DMS153 (cell line): Measurements from ENCODE around the gene TSNAX.

ENCODE experiments used
- DNase-seq: peaks from one replicate; lab custom pipeline; 2025; lab: John Stamatoyannopoulos, UW

The TSNAX gene

DNA sequence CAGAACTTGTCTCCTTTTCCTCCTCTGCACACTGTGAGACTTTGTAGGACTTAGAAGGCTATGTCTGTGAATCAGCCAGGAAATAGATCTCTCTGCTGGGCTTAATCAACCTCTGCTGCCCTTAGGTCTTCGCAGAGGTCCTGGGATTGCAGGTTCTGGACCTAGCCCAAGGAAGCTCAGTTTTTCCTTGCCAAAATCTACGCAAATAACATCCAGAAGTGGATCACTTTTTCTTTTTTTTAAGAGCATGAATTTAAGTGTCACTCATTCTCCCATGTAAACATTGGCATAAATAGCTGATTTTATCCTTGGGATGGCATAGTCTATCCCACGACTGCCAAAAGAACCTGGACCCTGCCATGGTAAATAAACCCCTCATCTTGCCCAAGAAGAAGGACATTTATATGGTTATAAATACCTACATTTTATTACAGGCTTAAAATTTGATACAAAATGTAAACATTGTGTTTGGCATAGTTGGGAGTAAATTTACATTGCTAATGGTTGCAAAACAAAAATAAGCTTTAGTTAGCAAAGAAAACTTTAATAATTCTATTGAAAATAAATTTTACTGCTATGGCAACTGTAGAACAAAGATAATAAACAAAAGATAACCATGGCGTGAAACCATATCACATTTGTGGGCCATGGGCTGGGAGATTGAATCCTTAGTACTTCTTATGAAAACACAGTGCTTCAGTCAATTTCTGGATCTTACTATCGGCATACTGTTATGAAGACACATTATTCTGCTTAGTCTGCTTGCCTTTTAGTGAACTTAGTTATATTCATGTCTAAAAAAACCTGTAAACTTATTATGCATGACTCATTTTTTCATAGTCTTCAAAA, 73.6 kb downstream of the TSNAX start:
- no peak for DNase-seq

GRCh38 chr1:231602673-231602984, 74.2 kb downstream of the TSNAX start:
- DNase-seq = no peak

DNA sequence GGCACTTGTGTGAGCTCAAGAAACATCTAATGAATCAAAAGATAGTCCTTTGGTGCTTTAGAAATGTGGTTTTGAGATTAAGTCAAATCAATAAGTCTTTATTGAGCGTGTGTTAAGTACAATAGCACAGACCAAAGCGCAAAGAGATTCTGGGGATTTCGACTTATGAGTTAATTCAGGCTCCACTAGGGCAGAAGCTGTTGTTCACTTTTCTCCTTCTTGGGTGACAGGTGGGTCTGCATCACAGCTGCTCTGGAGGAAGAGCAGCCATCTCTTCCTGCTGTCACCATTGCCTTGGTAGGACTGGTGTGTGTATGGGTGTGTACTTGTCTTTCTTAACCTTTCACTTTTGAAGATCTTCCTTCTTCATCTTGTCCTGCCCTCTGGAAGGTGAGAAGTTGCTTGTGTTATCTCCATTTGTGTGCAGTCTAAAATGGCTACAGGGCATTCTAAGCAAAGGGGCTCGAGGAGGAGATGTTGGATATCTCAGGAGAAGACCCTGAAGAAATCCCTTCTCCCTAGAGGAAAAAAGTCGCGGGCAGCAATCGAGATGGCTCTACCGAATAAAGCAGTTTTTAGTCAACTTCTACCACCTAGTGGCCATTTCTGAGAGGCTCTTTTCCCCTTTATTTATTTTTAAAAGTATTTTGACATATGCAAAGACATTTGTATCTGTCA, 75.3 kb downstream of the TSNAX start:
- peak; percentile 50 for DNase-seq

DNA sequence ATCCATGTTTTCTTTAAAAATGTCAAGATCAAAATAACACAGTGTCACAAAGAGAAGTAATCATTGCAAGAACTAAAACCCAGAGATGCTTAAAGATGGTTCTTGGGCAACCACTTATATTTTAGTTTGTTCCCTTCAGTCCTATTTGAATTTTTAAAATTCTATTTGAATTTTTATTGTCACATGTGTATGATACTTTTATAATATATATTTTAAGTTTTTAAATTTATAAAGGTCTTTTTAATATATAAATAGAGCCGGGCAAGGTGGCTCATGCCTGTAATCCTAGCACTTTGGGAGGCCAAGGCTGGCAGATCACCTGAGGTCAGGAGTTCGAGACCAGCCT, 75.8 kb downstream of the TSNAX start:
- no peak for DNase-seq

GRCh38 chr1:231605149-231606100, 77.0 kb downstream of the TSNAX start:
- DNase-seq = no peak

DNA sequence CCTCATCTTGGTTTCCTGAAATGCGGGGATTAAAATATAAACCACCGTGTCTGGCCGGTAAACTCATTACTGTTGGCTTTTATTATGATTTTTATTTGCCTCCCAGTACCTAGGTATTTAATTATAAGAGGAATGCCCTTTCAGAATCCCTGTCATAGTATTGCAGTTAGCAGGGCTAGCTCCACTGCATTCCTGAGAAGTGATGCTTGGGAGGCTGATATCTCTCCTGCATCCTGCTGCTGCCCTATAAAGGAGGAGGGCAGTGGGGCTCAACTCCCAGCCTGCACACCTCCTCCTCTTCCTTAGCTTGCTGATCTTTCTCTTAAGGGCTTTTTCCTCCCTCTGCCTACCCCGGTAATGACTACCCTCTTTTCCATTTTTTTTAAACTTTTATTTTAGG, 78.2 kb downstream of the TSNAX start:
- DNase-seq = no peak

- no peak for DNase-seq
Observed at GRCh38 chr1:231610388-231610787, 81.9 kb downstream of the TSNAX start.

DNA sequence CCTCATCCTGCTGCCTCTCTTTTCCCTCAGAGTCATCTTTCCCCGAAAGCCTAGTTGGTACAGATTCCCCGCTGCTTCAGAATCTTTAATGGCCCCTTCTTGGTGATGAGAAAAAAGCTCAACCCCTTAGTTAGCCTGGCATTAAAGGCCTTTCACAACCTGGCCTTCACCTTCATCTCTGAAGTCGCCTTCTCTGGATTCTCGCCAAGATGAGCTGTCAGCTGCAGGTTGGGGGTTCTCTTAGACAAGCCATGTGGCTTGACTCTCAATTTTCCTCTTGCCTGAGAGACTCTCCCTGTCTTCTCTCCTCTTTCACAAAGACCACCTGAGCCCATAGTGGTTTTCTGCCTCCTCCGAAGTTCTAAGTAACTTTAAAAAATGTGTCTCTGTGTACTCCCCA, 82.6 kb downstream of the TSNAX start:
- no peak for DNase-seq

- no peak for DNase-seq
Observed at GRCh38 chr1:231611851-231612250, 83.4 kb downstream of the TSNAX start.

GRCh38 chr1:231612393-231613089, 84.1 kb downstream of the TSNAX start:
- no peak for DNase-seq

- no peak for DNase-seq
Observed at GRCh38 chr1:231613419-231614349, 85.2 kb downstream of the TSNAX start.
